Activated CD4-positive, alpha-beta T cell treated with anti-CD3 and anti-CD28 coated beads, Interleukin-2, amount 50 U/mL, for 24 hours (primary cell): ENCODE results near the gene PLCG1.

Experiments
- DNase-seq, 2 donors: peaks; one replicate each; pipeline ENCODE4 v3.0.0-alpha.2; 2020; ENCODE audit warnings: low read depth in 1 of 2, low spot score in 1 of 2

Gene PLCG1

DNA sequence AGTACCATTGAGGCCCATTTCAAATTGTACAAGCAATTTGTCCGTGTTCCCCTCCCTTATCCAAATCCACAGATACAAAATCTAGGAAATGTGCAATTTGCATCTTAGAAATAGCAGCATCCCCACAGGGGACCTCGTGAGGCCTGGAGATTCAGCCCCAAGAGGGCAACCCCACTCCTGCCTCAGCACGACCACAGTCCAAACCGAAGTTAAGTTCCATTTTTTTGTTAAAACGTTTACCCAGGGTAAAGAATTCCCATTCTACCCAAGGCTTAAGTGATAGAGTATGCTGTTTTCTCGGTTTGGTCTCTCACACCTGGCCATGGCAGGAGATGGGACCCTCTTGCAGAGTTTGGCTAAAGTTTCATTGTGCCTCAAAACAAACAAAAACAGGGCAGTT, 41.2 kb downstream of the PLCG1 start:
- no peak for DNase-seq

- DNase-seq: no peak
These were observed 41.6 kb downstream of the PLCG1 start for GRCh38 chr20:41178904-41179432.

DNA sequence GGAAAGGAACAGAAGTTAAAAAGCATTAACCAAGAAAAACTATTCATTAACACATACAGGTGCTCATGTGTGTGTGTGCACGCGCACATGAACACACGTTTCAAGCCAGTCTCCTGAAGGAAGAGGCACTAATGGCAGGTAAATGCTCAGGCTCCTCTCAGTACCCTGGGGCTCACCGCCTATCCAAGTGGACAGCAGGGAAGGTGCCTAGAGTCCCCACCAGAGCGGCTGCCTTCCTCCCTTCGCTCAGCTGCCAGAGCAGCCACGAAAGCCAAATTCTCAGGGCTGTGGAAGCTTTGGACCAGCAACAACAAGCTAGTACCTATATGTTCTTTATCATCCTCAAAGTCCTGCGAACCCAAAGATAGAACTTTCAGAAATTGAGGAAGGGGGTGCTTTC, 42.6 kb downstream of the PLCG1 start:
- no peak for DNase-seq

DNA sequence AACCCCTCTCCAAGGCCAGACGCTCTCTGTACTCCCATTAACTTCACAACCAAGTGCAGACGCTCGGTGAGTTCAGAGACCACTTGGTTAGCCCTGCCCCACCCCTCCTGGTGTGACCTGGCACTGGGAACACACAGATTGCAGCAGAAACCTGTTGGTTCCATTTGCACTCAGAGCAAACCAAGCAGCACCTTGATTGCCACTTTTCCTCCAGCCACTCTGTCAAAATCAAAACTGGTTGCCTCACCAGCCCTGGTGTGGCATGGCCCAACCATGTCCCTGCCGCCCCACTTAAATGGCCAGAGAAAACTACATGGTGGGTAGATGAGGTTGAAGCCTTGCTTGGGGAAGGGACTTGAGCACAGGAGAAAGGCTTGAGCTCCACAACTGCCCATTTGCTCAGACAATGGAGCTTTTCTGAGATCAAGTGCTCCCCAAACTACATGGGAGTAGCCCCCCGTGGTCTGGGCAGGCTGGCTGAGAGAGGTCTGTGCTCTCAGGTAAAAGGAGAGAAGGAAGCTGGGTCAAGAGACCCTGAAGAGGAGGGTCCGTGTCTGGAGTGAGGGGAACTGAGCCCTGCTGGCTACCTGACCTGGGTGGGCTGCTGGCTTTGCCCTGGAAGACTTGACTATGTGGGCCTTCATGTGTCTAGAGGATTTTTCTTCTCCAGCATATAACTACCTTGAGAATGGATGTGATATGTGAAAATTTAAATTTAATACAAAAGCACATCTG, 43.4 kb downstream of the PLCG1 start:
- DNase-seq: no peak

- no peak for DNase-seq
These were observed 44.2 kb downstream of the PLCG1 start for GRCh38 chr20:41181567-41181966.

DNA sequence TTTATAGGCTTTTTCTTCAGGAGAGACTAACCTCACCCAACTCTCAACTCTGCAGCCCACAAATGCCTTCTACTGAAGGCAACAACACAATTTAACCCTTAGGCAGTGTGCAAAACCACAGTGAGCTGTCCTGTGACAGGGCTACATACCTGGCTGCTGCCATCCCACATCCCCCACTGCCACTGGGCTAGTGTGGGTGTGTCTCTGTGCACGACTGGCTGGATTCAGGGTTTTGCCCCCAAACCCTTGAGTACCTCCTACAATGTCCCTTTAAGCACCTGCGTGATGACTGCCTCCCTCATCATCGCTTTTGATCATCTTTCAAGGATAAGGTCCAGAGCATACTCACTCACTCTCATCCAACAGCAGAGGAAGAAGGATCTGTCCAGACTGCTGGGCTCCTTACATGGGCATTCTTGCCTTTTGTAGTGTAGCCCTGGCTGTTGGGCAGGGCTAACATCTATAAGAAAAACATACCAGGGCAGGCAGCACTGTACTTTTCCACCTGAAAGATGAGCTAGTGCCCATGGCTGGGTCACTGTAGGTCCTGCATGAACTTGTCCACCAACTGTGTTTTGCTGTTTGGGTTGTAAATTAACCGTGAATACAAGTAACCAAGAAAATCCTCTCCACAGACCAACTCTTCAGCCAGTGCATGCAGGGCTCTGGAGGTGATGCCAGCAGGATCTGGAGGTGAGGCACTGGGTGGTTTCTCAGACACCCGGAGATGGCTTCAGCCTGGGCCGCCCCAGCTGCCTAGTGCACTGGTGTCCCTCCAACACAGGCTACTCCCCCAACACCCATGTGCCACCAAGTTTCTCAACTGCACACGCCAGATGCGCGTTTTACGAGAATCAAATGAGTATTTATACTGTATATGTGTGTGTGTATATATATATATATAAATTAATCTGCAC, 45.2 kb downstream of the PLCG1 start:
- no peak for DNase-seq

DNA sequence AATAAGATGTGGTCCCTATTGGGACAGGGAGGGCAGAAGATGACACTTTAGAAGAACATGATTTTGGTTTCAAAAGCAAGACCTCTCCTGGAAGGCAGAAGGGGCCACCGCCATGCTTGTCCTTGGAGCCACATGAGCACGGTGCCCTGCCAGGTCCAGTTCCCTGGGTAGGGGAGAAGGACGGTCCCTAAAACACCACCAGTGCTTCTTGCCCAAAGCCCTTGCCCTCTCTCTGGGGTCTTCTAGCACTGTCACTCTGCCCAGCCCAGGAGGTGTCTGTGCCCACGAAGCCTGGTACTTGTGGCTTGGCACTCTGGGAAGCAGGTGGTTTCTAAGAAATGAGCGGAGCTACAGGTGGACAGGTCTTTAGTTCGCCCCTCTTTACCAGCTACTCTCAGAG, 46.0 kb downstream of the PLCG1 start:
- DNase-seq: no peak

- no peak for DNase-seq
These were observed 46.5 kb downstream of the PLCG1 start for GRCh38 chr20:41183831-41184230.

DNA sequence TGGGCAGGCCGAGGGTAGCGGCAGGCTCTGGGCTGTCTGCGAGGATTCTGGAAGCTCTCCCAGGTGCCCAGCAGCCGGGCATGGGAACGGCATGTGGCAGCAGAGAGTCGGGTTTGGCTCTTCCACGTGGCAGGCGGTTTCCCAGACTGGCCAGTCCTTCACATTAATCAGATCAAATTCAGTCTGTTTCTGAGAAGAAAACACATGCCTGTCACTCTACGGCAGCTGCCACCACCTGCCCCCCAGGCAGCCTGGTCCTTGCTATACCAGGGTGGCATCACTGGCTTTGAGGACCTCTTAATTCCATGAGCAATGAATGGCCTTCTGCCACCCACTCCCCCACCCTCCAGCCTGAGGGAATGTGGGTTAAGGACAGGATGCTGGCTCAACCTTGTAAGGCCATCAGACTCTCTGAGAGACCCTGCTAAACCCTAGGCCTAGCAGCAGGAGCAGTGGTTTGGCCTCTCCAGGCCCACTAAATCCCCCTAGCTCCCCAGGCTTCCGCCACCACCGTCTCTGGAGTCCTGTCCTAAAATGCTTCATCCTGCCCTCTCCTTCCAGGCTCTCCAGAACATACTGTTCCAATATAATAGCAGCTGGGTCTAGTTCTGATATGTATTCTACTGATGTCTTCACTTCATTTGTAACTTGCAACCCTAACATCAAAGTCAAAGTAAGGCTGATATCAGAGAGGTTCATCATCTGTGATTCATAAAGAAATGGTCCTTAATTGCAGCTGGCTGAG, 47.8 kb downstream of the PLCG1 start:
- no peak for DNase-seq

GRCh38 chr20:41187668-41188067, 50.3 kb downstream of the PLCG1 start:
- no peak for DNase-seq

DNA sequence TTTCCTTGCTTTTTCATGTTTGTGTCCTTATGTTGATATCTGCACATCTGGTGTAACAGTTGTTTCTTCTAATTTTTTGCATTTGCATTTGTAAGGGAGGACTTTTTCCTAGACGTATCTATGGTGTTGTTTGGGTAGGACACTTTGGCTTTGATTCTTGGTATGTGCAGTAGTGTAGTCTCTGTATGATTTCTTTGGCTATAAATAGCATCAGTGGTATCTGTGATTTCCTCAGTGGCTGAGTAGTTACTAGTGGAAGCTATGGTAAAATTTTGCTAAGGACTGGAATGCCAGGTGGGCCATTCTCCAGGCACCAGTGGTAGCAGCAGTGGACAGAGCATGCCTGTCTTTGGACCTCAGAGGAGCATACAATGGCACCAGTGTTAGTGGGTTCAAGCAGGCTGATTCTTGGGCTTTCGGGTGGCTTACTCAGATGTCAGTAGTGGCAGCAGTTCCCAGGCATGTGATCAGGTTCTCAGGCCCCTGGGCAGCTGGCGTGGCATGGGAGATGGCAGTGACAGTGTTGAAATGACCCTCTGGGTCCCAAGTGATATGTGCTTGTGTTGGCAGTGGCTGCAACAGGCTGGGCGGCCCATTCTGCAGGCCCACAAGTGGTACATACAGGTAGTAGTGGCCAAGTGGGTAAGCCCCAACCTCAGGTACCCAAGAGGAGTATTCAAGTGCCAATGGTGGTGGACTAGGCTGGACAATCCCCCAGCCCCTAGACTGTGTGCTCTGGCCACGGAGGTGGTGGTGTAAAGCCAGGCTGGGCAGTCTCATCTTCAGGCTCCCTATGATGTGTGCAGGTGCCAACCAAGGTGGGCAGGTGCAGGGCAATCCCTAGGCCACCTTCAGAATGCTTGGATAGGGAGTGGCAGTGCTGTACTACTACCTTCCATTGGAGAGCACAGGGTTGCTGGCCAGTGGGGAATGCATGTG, 54.5 kb downstream of the PLCG1 start:
- DNase-seq: no peak

DNA sequence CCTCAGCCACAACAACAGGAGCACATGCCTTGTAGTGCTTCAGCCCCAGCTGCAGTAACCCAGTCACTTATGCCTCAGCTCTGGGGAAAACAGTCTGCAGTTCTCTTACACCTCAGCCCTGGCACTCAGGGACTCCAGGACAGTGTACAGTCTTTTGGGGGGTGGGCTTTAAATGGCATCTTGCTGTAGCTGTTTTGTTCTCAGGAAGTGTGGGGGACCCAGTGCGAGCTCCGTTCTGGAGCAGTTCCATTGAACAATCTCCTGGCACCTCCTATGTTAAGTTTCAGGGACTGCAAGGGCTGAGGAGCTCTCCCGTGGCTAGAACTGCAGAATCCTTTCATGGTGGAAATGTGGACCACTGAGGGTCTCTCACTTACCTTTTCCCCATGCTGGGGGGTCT, 55.2 kb downstream of the PLCG1 start:
- no peak for DNase-seq

DNA sequence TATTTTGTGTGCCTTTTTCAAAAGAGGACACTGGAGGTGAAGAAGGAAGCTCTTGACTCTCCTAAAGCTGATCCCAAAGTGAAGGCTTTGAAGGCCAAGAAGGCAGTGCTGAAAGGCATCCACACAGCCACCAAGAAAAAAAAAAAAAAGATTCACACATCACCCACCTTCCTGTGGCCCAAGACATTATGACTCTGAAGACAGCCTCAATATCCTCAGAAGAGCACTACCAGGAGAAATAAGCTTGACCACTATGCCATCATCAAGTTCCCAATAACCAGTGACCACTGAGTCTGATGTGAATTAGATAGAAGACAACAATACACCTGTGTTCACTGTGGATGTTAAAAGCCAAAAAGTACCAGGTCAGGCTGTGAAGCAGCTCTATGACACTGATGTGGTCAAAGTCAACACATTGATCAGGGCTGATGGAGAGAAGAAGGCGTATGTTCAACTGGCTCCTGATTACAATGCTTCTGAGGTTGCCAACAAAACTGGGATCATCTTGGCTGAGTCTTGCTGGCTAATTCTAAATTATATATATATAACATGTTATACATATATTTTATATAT, 59.4 kb downstream of the PLCG1 start:
- no peak for DNase-seq

DNA sequence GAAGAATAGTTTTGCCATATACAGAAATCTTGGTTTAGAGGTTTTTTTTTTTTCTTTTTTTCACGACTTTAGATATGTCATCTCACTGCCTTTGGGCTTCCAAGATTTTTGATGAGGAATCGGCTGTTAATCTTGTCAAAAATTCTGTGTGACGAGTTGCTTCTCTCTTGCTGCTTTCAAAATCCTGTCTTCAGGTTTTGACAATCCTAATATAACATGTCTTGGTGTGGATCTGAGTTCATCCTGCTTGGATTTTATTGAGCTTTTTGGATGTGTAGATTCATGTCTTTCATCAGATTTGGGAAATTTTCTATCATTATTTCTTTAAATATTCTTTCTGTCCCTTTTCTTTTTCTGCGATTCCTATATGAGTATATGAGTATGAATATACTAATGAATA, 61.1 kb downstream of the PLCG1 start:
- no peak for DNase-seq

DNA sequence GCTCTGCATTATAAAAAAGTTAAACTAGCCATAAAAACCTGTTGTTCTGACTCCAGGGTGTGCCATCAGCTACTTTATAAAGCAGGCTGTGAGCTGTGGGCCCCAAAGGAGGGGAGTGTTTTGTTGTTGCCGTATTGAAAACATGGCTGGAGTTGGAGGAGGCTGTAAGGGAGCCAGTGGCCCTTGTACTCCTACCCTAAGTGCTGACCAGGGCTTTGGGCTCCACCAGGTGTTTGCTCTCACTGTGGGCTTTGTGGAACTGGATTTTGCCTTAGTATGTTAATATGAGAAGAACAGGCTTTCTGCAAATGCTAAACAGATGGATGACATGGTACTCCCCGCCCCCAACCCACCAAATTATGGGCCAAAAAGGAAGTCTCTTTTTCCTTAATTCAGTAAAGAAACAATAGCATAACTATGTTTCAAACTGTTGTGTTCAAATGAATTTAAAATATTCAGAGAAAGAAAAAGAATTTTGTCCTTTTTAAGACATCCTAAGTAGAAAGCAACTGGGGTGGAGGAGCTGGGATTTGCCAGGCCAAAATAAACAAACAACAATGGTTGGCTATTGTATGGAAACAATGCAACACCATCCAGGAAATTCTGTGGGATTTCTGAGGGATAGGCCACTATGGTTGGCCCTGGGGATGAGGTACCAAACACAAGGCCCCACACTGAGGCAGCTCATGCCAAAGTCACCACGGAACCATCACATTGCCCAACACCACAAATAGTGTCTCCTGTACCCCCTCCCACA, 63.3 kb downstream of the PLCG1 start:
- DNase-seq: no peak

GRCh38 chr20:41201760-41202159, 64.4 kb downstream of the PLCG1 start:
- no peak for DNase-seq

DNA sequence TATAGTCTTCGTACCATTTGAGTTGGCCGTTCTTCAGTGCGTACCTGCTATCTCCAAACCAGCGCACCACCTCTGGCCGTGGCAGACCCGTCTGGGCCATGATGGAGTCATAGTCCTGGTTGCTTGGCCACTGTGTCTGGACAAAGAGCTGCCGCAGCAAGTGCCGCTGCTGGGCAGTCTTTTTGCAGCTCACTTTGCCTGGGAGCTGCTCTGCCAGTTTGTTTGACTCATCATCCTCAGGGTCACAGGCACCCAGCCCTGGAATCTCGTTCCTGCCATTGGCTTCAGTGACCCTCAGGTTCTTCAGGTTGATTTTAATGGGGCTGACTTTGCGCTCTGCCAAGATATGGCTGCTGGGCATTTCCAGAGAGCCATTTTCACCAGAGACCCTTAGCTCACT, 65.1 kb downstream of the PLCG1 start:
- DNase-seq: no peak

- DNase-seq: no peak
These were observed 66.3 kb downstream of the PLCG1 start for GRCh38 chr20:41203660-41204059.
